Activated CD4-positive, alpha-beta memory T cell treated with anti-CD3 and anti-CD28 coated beads for 36 hours (primary cell): Measurements from ENCODE around the gene FTO. TPM values are rescaled to one million over a fixed set of nuclear protein-coding genes. Genes with fewer than 3 reads are reported as not detected.

Experiments
- CTCF ChIA-PET: fragments of 350-600 bp; sonication (Branson Sonifier 250); formaldehyde crosslinking; loops from one replicate; lab custom pipeline; 2021; ENCODE audit warnings: antibody characterized with exemption, inconsistent platforms; lab: Charles Lee
- POLR2A ChIA-PET: fragments of 350-600 bp; sonication (Branson Sonifier 250); formaldehyde crosslinking; loops from one replicate; lab custom pipeline; 2021; ENCODE audit warnings: antibody characterized with exemption; lab: Charles Lee
- DNase-seq: peaks from one replicate; pipeline ENCODE4 v3.0.0-alpha.2; 2020
- H3K27ac Mint-ChIP-seq: one replicate; pipeline ENCODE4 v1.8.0; 2021; ENCODE audit warnings: mixed read lengths
- H3K27me3 Mint-ChIP-seq: one replicate; pipeline ENCODE4 v1.8.0; 2021; ENCODE audit warnings: mixed read lengths
- H3K36me3 Mint-ChIP-seq: one replicate; pipeline ENCODE4 v1.8.0; 2021; ENCODE audit warnings: mixed read lengths
- H3K4me1 Mint-ChIP-seq: one replicate; pipeline ENCODE4 v1.8.0; 2021; ENCODE audit warnings: low read depth, mixed read lengths
- H3K4me3 Mint-ChIP-seq: one replicate; pipeline ENCODE4 v1.8.0; 2021; ENCODE audit warnings: mild to moderate bottlenecking, mixed read lengths
- H3K9me3 Mint-ChIP-seq: one replicate; pipeline ENCODE4 v1.8.0; 2021; ENCODE audit warnings: mixed read lengths
- intact Hi-C: fragments of 100-400 bp; cut with micrococcal nuclease; formaldehyde crosslinking; loops from one replicate; pipeline ENCODE4 v1.15.1; 2023
- total RNA-seq, 2 experiments: library from RNA; stranded (reverse); gene quantifications; one replicate each; pipeline ENCODE4 v1.2.3, GENCODE V29; 2021

Gene FTO
- total RNA-seq, 2 experiments from 2014 or later, result 50.7 to 53.1 TPM

DNA sequence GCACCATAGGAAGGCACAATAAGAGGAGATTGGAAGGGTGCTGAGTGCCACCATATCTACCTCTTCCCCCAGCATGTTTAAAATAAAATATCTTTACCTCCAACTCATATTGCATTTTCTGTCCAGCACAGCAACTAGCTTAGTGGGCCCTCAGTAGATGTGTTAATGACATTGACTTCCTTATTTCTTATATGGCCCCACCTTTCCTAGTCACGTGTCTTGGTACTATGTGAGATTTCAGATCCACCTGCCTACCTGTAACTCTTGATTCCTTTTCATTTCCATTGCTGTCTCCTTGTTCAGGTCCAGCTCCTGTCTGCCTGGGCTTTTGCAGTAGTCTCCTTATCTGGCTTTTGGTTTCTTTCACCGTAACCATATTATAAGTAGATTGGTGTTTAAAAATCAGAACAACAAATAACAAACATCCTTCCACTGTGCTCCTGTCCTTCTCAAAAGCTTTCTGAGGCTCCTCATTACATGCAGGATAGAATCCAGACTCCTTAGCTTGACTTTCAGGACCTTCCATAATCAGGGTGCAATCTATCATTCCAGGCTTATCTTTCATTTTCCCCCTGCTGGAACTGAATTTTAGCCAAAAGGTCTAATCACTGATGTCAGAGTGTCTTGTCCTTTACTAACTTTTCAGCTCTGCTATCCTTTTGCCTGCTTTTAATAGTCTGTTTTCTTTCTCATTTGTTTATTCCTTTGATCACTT is 71.3 kb downstream of the FTO start:
- Mint-ChIP-seq H3K27ac (no peak overlapping the region), H3K27me3 (no peaks in the 10 kb centered on the region), H3K4me3 (no peak overlapping the region), H3K9me3 (no peaks in the 10 kb centered on the region), H3K36me3 (no peaks in the 10 kb centered on the region), H3K4me1 (peaks cover 19% of the 10 kb centered on the region)
- intact Hi-C loops, result no loop called here
- no peak for DNase-seq
- ChIA-PET CTCF (interaction anchor here (0.9 to 3.6 kb wide), 3 partner anchors 32 to 116 kb away, joined by 3 to 14 read pairs (median 4); no protein-coding TSS in a partner anchor), POLR2A (no interaction called here)

DNA sequence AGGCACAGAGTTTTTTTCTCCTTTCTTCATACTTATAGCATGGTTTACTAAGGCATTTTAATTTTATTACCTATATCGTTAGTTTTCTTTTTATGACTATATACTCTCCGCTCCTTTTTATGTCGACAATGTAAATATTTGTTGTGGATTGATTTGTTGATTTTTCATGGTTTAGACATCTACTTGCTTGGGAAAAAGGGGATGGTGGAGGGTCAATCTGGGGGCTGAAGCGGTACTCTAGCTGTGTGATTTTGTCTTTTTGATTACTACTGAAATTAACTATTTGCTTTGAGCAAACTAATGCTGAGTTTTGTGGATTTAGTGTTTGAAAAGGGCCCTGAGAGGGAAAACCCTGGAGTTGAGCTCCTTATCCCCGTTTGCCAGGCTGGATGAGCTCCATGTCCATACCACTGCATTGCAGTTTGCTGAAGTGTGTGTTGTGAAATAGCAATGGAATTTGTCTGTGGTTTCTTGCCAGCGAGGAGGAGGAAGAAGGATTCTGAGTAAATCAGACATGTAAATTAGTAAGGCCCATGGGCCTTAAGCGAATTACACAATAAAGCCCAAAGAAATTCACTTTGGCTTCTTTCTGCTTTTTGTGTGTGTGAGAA is 72.0 kb downstream of the FTO start:
- POLR2A ChIA-PET, result no interaction called here

DNA sequence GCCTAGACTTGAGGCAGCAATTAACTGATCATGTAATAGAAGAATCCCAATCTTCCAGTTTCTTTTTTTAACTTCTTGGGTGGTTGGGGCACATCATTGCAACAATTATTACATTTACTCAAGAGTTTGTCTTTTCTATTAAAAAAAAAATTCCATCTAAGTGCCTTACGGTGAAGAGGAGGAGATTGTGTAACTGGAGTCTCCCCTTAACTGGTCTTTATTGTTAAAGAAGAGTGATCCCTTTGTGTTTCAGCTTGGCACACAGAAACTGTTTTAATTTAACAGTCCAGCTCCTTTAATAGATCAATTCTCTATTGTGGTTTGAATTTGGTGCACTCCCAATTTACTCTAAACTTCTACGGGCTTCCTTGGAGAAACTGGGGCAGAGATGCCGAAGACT is 75.2 kb downstream of the FTO start:
- H3K9me3 Mint-ChIP-seq, result no peaks in the 10 kb centered on the region
- no peaks in the 10 kb centered on the region for H3K36me3 Mint-ChIP-seq
- ChIA-PET CTCF (no interaction called here), POLR2A (no interaction called here)
- H3K4me1 Mint-ChIP-seq, result peaks cover 24% of the 10 kb centered on the region
- no peak overlapping the region for H3K27ac Mint-ChIP-seq
- DNase-seq, result no peak
- no peak overlapping the region for H3K4me3 Mint-ChIP-seq
- intact Hi-C loops, result no loop called here
- H3K27me3 Mint-ChIP-seq, result no peaks in the 10 kb centered on the region

More for the DNA sequence above, 72.0 kb downstream of the FTO start:
- CTCF ChIA-PET, result interaction anchor here (1.3 to 3.6 kb wide), 2 partner anchors 32 to 34 kb away, joined by 4 to 14 read pairs; no protein-coding TSS in a partner anchor
- no peak for DNase-seq
- Mint-ChIP-seq H3K27ac (no peak overlapping the region), H3K4me1 (peaks cover 20% of the 10 kb centered on the region), H3K4me3 (no peak overlapping the region), H3K9me3 (no peaks in the 10 kb centered on the region), H3K27me3 (no peaks in the 10 kb centered on the region), H3K36me3 (no peaks in the 10 kb centered on the region)
- intact Hi-C loops, result no loop called here

DNA sequence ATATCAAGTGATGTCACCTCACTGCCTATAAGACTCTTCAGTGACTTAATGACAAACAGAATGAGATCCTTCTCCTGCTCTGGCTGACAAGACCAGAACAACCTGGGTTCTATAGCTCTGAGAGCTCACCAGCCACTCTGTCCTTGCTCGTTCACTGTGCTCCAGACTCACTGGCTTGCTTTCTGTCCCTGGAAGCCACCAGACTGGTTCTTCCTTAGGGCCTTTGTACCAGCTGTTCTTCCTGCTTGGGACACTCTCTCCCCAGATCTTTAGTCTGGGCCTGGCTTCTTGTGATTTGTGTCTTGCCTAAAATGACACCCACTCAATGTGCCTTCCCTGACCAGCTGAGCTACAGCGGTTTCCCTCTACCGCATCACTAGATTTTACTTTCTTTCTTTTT is 76.1 kb downstream of the FTO start:
- intact Hi-C loops, result no loop called here
- peaks cover 25% of the 10 kb centered on the region for H3K4me1 Mint-ChIP-seq
- no peaks in the 10 kb centered on the region for H3K27me3 Mint-ChIP-seq
- POLR2A ChIA-PET, result no interaction called here
- CTCF ChIA-PET, result no interaction called here
- no peak overlapping the region for H3K4me3 Mint-ChIP-seq
- H3K27ac Mint-ChIP-seq, result no peak overlapping the region
- DNase-seq, result no peak
- H3K36me3 Mint-ChIP-seq, result no peaks in the 10 kb centered on the region
- no peaks in the 10 kb centered on the region for H3K9me3 Mint-ChIP-seq

DNA sequence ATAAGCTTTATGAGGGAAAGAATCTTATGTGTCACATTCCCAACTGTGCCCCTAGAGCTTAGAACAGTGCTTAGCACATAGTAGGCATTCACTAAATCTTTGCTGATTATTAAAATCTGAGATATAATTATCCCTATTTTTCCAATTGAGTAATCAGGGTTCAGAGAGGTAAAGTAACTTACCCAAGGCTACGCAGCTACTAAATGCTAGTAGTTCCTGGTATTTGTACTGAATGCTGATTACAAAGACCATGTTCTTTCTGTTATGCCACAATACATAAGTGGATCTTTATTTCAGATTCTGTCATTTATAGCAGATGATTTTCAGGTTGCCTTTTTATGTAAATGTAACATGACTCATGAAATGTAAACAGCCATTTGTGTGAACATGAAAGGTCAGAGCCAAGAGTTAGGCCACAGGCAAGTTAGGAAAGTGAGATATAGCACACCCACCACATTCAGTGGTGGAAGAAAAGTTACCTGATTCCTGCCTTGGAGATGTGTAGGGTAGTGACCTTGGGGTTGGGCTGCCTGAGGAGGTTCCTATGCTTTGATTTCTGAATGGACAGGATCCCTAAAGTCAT is 77.2 kb downstream of the FTO start:
- Mint-ChIP-seq H3K9me3 (no peaks in the 10 kb centered on the region), H3K27me3 (no peaks in the 10 kb centered on the region), H3K4me3 (no peak overlapping the region), H3K36me3 (no peaks in the 10 kb centered on the region), H3K27ac (no peak overlapping the region), H3K4me1 (peaks cover 14% of the 10 kb centered on the region)
- DNase-seq, result no peak
- intact Hi-C loops, result no loop called here
- ChIA-PET POLR2A (no interaction called here), CTCF (interaction anchor here (2.3 kb wide), 1 partner anchor 38 kb away, joined by 8 read pairs; no protein-coding TSS in a partner anchor)

GRCh38 chr16:53782148-53782547 is 78.2 kb downstream of the FTO start:
- DNase-seq, result no peak
- Mint-ChIP-seq H3K27me3 (no peaks in the 10 kb centered on the region), H3K27ac (no peak overlapping the region), H3K9me3 (no peaks in the 10 kb centered on the region), H3K4me3 (no peak overlapping the region), H3K4me1 (peaks cover 13% of the 10 kb centered on the region), H3K36me3 (no peaks in the 10 kb centered on the region)
- intact Hi-C loops, result no loop called here
- POLR2A ChIA-PET, result no interaction called here
- CTCF ChIA-PET, result interaction anchor here (2.3 kb wide), 1 partner anchor 39 kb away, joined by 8 read pairs; no protein-coding TSS in a partner anchor

DNA sequence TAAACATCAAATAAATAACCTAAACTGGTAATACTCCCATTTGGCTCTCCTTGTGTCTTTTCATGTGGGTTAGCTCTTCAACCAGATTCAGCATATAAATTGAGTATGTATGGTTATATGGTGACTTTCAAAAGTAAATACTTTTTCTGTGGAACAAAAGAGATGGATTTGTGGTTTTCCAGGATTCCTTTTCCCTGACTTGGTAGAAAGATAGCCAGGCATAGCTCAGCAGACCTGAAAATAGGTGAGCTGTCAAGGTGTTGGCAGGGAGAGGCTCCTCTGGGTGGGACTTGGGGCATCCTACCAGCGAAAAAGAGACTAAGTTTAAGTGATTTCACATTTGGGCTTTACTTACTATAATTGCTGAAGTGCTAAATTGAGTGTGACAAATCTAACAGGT is 80.3 kb downstream of the FTO start:
- ChIA-PET CTCF (no interaction called here), POLR2A (no interaction called here)
- H3K36me3 Mint-ChIP-seq, result no peaks in the 10 kb centered on the region
- no peaks in the 10 kb centered on the region for H3K27me3 Mint-ChIP-seq
- intact Hi-C loops, result no loop called here
- no peaks in the 10 kb centered on the region for H3K9me3 Mint-ChIP-seq
- no peak overlapping the region for H3K4me3 Mint-ChIP-seq
- peaks cover 13% of the 10 kb centered on the region for H3K4me1 Mint-ChIP-seq
- DNase-seq, result no peak
- no peak overlapping the region for H3K27ac Mint-ChIP-seq

DNA sequence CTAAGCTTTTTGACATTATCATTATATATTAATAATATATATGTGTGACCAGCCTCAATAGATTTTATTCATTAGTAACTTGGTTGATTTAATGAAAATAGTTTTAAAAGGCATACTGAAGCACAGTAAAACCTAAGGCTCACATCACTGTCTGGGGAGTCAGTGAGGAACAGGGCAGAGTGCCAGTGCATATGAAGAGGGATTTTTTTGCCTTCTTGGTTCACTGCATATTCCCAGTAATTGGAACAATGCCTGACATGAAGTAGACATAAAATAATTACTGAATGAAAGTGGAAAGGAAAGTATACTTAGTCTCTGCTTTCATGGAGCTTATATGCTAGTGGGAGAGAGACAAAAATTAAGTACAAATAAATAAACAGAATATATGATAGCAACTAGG is 81.1 kb downstream of the FTO start:
- Mint-ChIP-seq H3K9me3 (no peaks in the 10 kb centered on the region), H3K36me3 (no peaks in the 10 kb centered on the region), H3K4me3 (no peak overlapping the region), H3K27ac (no peak overlapping the region), H3K27me3 (no peaks in the 10 kb centered on the region), H3K4me1 (peaks cover 13% of the 10 kb centered on the region)
- intact Hi-C loops, result no loop called here
- no peak for DNase-seq
- POLR2A ChIA-PET, result no interaction called here
- CTCF ChIA-PET, result no interaction called here

DNA sequence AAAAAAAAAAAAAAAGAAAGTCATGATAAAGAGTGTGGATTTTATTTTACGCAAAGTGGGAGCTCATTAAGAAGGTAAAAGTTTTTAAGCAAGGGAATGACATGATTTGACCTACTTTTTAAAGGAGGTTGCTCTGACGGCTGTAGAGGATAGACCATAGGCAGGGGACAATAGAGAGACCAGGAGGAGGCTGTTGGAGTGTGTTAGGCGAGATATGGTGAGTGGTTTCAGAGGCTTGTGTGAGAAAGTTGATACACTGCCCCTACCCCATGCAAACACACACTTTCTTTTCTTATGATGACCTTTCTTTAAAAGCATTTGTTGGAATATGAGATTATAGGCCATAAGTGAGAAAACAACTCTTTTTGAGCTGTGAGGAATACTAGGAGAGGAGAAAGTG is 82.0 kb downstream of the FTO start:
- Mint-ChIP-seq H3K4me3 (no peak overlapping the region), H3K9me3 (no peaks in the 10 kb centered on the region), H3K36me3 (no peaks in the 10 kb centered on the region), H3K27ac (no peak overlapping the region), H3K27me3 (no peaks in the 10 kb centered on the region), H3K4me1 (peaks cover 12% of the 10 kb centered on the region)
- CTCF ChIA-PET, result no interaction called here
- intact Hi-C loops, result no loop called here
- POLR2A ChIA-PET, result no interaction called here
- DNase-seq, result no peak

GRCh38 chr16:53787423-53787822 is 83.5 kb downstream of the FTO start:
- Mint-ChIP-seq H3K9me3 (no peaks in the 10 kb centered on the region), H3K27ac (no peak overlapping the region), H3K4me1 (peaks cover 6% of the 10 kb centered on the region), H3K4me3 (no peak overlapping the region), H3K27me3 (no peaks in the 10 kb centered on the region), H3K36me3 (no peaks in the 10 kb centered on the region)
- CTCF ChIA-PET, result no interaction called here
- no peak for DNase-seq
- intact Hi-C loops, result no loop called here
- POLR2A ChIA-PET, result no interaction called here

GRCh38 chr16:53789137-53789536 is 85.2 kb downstream of the FTO start:
- no peaks in the 10 kb centered on the region for H3K9me3 Mint-ChIP-seq
- POLR2A ChIA-PET, result no interaction called here
- no peak overlapping the region for H3K27ac Mint-ChIP-seq
- H3K27me3 Mint-ChIP-seq, result no peaks in the 10 kb centered on the region
- H3K4me1 Mint-ChIP-seq, result peaks cover 9% of the 10 kb centered on the region
- intact Hi-C loops, result no loop called here
- no peak for DNase-seq
- no peaks in the 10 kb centered on the region for H3K36me3 Mint-ChIP-seq
- H3K4me3 Mint-ChIP-seq, result no peak overlapping the region
- CTCF ChIA-PET, result interaction anchor here (1.2 kb wide), 1 partner anchor 46 kb away, joined by 3 read pairs; no protein-coding TSS in a partner anchor

GRCh38 chr16:53792161-53792951 is 88.4 kb downstream of the FTO start:
- DNase-seq, result no peak
- no peaks in the 10 kb centered on the region for H3K27me3 Mint-ChIP-seq
- H3K9me3 Mint-ChIP-seq, result no peaks in the 10 kb centered on the region
- ChIA-PET POLR2A (no interaction called here), CTCF (no interaction called here)
- H3K4me3 Mint-ChIP-seq, result no peak overlapping the region
- H3K27ac Mint-ChIP-seq, result no peak overlapping the region
- intact Hi-C loops, result no loop called here
- no peaks in the 10 kb centered on the region for H3K36me3 Mint-ChIP-seq
- peaks cover 19% of the 10 kb centered on the region for H3K4me1 Mint-ChIP-seq
